Upper lobe of left lung (tissue), 6 donors: Measurements from ENCODE around the gene SPOP. TPM values are rescaled to one million over a fixed set of nuclear protein-coding genes. Genes with fewer than 3 reads are reported as not detected.

Experiments used
- ATAC-seq, 2 donors: fragments of 200-7000 bp; cut with Tn5 transposase; one replicate each; pipeline ENCODE4 v1.9.1; 2022; ENCODE audit warnings: mild to moderate bottlenecking in 2 of 2, moderate library complexity in 2 of 2; ENCODE audit not compliant: low FRiP score in 2 of 2
- DNase-seq, 2 donors: peaks; one replicate each; pipeline ENCODE4 v3.0.0-alpha.2; 2019 to 2020
- H3K27ac ChIP-seq, 4 donors: fragments of 200-600 bp; sonication (generic); one replicate each; pipeline ENCODE4 v1.5.1; 2016 to 2019
- H3K27me3 ChIP-seq, 4 donors: fragments of 200-600 bp; sonication (generic); one replicate each; pipeline ENCODE4 v1.5.1; 2017 to 2019
- H3K36me3 ChIP-seq, 4 donors: fragments of 200-600 bp; sonication (generic); one replicate each; pipeline ENCODE4 v1.5.1; 2016 to 2019
- H3K4me1 ChIP-seq, 4 donors: fragments of 200-600 bp; sonication (generic); one replicate each; pipeline ENCODE4 v1.5.1; 2018 to 2019
- H3K4me3 ChIP-seq, 4 donors: fragments of 200-600 bp; sonication (generic); one replicate each; pipeline ENCODE4 v1.5.1; 2017 to 2019; ENCODE audit warnings: mild to moderate bottlenecking in 2 of 4, moderate library complexity in 1 of 4
- H3K9me3 ChIP-seq, 4 donors: fragments of 200-600 bp; sonication (generic); one replicate each; pipeline ENCODE4 v1.5.1; 2018 to 2019
- CTCF ChIP-seq, 6 experiments: fragments of 450-650 bp in 4 of 6; fragments of 200-600 bp in 2 of 6; sonication (generic) in 2 of 6; IDR thresholded peaks; one replicate each; pipeline ENCODE4 v1.5.1; 2016 to 2019; ENCODE audit warnings: antibody characterized with exemption in 6 of 6
- EP300 ChIP-seq, 4 donors: sonication (generic); formaldehyde crosslinking; IDR thresholded peaks; one replicate each; pipeline ENCODE4 v1.5.1; 2017; ENCODE audit warnings: antibody characterized with exemption in 4 of 4, control low read depth in 2 of 4
- POLR2A ChIP-seq, 4 donors: fragments of 450-650 bp; IDR thresholded peaks; one replicate each; pipeline ENCODE4 v1.5.1; 2016 to 2017; ENCODE audit warnings: antibody characterized with exemption in 4 of 4, mild to moderate bottlenecking in 2 of 4
- POLR2AphosphoS5 ChIP-seq, 2 donors: sonication (generic); formaldehyde crosslinking; IDR thresholded peaks; one replicate each; pipeline ENCODE4 v1.5.1; 2017; ENCODE audit warnings: antibody characterized with exemption in 2 of 2
- WGBS, 2 donors: methylation state at CpG; one replicate each; pipeline ENCODE4 v1.1.5; 2017 to 2018; 5-methylcytosine and 5-hydroxymethylcytosine counted together
- total RNA-seq, 6 donors: library from RNA; depleted of rRNA in 4 of 6; stranded (reverse); fragments of >200 nt in 4 of 6; gene quantifications; one replicate each; pipeline versions ENCODE4 v1.1.0 to v1.2.1, GENCODE V29; 2016 to 2021
- donor health status: DM: no; HTN: no; CAD: no; lungs with moderate emphysema.
- donor health status: DM: no; HTN: yes; CAD: no; lungs with severe emphysema.

Gene SPOP
- total RNA-seq, 6 donors from 2014 or later, result 56.6 to 99.2 (median 80.4) TPM

- H3K27ac ChIP-seq, result no peak overlapping the region
- H3K4me3 ChIP-seq, result no peak overlapping the region
- TF ChIP-seq POLR2AphosphoS5 (IDR thresholded peaks at IDR 0.05), result no peak
- TF ChIP-seq POLR2A (IDR thresholded peaks at IDR 0.05), result no peak
- no peak for TF ChIP-seq EP300 (IDR thresholded peaks at IDR 0.05)
- no peak for TF ChIP-seq CTCF (IDR thresholded peaks at IDR 0.05)
- no peaks in the 10 kb centered on the region for H3K27me3 ChIP-seq
- WGBS, 2 donors, result 93 to 100% methylated on average over 3 of the region's 3 CpGs
- no peak for DNase-seq
- peaks cover 0 to 48% (median 29%) of the 10 kb centered on the region in 4 donors for H3K36me3 ChIP-seq
- peaks cover 3 to 7% (median 6%) of the 10 kb centered on the region in 4 donors for H3K4me1 ChIP-seq
- no peaks in the 10 kb centered on the region for H3K9me3 ChIP-seq
- no peak for ATAC-seq
These were observed 44.2 kb upstream of the SPOP start for GRCh38 chr17:49722066-49722465.

- no peaks in the 10 kb centered on the region for H3K27me3 ChIP-seq
- TF ChIP-seq POLR2AphosphoS5 (IDR thresholded peaks at IDR 0.05) (no peak), EP300 (IDR thresholded peaks at IDR 0.05) (no peak), CTCF (IDR thresholded peaks at IDR 0.05) (no peak), POLR2A (IDR thresholded peaks at IDR 0.05) (no peak)
- peak in 1 of 2 donors; percentile 34 for DNase-seq
These were observed 39.5 kb upstream of the SPOP start for GRCh38 chr17:49717371-49717861.

GRCh38 chr17:49716668-49717364 is 38.9 kb upstream of the SPOP start:
- peak overlapping the region in 1 of 4 donors; percentile 55 for H3K27ac ChIP-seq
- TF ChIP-seq POLR2AphosphoS5 (IDR thresholded peaks at IDR 0.05) (no peak), CTCF (IDR thresholded peaks at IDR 0.05) (no peak), EP300 (IDR thresholded peaks at IDR 0.05) (no peak), POLR2A (IDR thresholded peaks at IDR 0.05) (no peak)
- H3K36me3 ChIP-seq, result peaks cover 5 to 70% (median 34%) of the 10 kb centered on the region in 4 donors
- H3K9me3 ChIP-seq, result no peaks in the 10 kb centered on the region
- no peak overlapping the region for H3K4me3 ChIP-seq
- WGBS, 2 donors, result 67 to 70% methylated on average over 1 of the region's 1 CpG
- H3K4me1 ChIP-seq, result no peaks in the 10 kb centered on the region
- no peaks in the 10 kb centered on the region for H3K27me3 ChIP-seq
- ATAC-seq, result no peak
- no peak for DNase-seq

More at GRCh38 chr17:49717371-49717861, 39.5 kb upstream of the SPOP start:
- no peaks in the 10 kb centered on the region for H3K4me1 ChIP-seq
- 80 to 96% methylated on average over 8 to 10 of the region's 10 CpGs for WGBS, 2 donors
- H3K27ac ChIP-seq, result no peak overlapping the region
- ATAC-seq, result no peak
- peaks cover 5 to 70% (median 37%) of the 10 kb centered on the region in 4 donors for H3K36me3 ChIP-seq
- H3K4me3 ChIP-seq, result no peak overlapping the region
- no peaks in the 10 kb centered on the region for H3K9me3 ChIP-seq

GRCh38 chr17:49715717-49716279 is 37.9 kb upstream of the SPOP start:
- Histone ChIP-seq H3K4me1 (no peaks in the 10 kb centered on the region), H3K36me3 (peaks cover 5 to 79% (median 36%) of the 10 kb centered on the region in 4 donors), H3K4me3 (no peak overlapping the region), H3K9me3 (no peaks in the 10 kb centered on the region), H3K27me3 (no peaks in the 10 kb centered on the region), H3K27ac (peak overlapping the region in 3 of 4 donors; percentile 24 to 55 (median 48))
- ATAC-seq (no peak), DNase-seq (no peak)
- TF ChIP-seq CTCF (IDR thresholded peaks at IDR 0.05) (no peak), POLR2A (IDR thresholded peaks at IDR 0.05) (no peak)
- whole genome bisulfite sequencing, 2 donors, result 66 to 70% methylated on average over 9 of the region's 9 CpGs
